ENCODE measurements around the gene TP53TG3D.
"Not testable (repeated sequence)": the region's sequence is repeated elsewhere in the genome, so short reads cannot be mapped to it uniquely, and the experiment has no call there.

TP53TG3D gene, protein sequence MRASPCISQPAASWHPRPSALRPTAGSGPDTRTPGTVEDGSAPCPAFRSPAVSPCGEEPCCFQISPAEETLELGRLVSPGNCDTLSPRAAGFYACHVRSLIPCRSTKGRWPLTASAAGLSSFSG

DNA sequence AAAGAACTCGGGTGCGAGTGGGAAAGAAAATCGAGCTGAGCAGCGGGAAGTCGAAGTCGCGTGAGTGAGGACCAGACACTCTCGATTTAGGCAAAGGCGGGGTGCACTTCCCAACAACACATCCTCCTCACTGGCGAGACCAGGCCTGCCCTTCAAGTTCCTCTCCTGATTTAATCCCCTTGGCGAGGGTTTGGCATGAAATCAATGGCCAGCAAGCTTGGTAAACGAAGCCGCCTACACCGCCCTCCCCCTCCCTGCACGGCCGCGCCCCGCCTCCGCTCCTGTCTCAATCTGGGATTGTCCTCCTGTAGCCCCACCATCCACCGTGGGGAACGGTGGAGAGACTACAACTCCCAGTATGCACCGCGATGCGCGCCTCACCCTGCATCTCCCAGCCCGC is at the start of gene TP53TG3D:
Gene TP53TG3D (plus strand): TSS at position 301 of the 400 bp plus-strand sequence. CDS start 68 bp downstream, at position 369.
- not testable (repeated sequence) for DNase-seq (ENCODE audit: low read depth, low spot score); H3K27ac ChIP-seq

GRCh38 chr16:32253507-32253906 is 421 bp downstream of the TP53TG3D start:
- DNase-seq (ENCODE audit: low read depth, low spot score); H3K27ac ChIP-seq: not testable (repeated sequence)

- not testable (repeated sequence) for H3K27ac ChIP-seq; DNase-seq (ENCODE audit: low read depth, low spot score)
Observed at GRCh38 chr16:32261526-32261925, 8.4 kb downstream of the TP53TG3D start.

DNA sequence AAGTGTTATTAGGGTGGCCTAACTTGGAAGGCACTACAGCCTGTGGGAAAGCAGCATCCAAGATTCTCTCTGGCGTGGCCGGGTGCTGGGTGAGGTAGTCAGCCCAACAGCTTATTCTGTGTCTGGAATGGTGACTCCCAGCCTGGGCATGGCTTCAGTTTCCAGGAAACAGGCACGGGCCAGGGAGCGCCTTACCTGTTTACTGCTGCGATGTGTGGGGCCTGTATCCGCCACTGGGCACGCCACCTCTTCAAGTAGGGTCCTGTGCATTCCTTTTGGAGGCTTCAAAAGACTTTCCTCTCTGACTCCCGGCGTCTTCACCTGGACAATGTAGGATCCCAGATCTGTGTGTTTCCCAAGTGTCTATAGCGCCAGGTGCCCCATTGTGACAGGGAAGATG is 10.5 kb downstream of the TP53TG3D start:
- not testable (repeated sequence) for DNase-seq (ENCODE audit: low read depth, low spot score); H3K27ac ChIP-seq

DNA sequence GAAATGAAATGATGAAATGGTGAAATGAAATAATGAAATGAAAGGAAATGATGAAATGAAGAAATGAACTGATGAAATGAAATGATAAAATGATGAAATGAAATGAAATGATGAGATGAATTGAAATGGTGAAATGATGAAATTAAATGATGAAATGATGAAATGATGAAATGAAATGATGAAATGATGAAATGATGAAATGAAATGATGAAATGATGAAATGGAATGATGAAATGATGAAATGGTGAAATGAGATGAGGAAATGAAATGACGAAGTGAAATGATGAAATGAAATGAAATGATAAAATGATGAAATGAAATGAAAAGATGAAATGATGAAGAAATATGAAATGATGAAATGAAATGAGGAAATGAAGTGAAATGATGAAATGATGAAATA is 28.8 kb downstream of the TP53TG3D start:
- not testable (repeated sequence) for H3K27ac ChIP-seq; DNase-seq (ENCODE audit: low read depth, low spot score)

DNA sequence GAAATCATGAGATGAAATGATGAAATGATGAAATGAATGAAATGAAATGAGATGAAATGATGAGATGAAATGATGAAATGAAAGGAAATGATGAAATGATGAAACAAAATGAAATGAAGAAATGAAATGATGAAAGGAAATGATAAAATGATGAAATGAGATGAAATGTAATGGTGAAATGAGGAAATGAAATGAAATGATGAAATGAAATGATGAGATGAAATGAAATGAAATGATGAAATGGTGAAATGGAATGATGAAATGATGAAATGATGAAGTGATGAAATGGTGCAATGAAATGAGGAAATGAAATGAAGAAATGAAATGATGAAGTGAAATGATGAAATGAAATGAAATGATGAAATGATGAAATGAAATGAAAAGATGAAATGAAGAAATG is 29.9 kb downstream of the TP53TG3D start:
- DNase-seq (ENCODE audit: low read depth, low spot score), result not testable (repeated sequence)

DNA sequence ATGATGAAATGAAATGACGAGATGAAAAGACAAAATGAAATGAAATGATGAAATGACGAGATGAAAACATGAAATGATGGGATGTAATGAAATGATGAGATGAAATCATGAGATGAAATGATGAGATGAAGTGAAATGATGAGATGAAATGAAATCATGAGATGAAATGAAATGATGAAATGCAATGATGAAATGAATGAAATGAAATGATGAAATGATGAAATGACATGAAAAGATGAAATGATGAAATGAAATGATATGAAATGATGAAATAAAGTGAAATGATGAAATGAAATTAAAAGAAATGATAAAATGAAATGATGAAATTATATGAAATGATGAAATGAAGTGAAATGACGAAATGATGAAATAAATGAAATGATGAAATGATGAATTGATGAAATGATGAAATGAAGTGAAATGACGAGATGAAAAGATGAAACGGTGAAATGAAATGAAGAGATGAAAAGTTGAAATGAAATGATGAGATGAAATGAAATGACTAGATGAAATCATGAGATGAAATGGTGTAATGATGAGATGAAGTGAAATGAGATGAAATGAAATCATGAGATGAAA is 30.9 kb downstream of the TP53TG3D start:
- not testable (repeated sequence) for DNase-seq (ENCODE audit: low read depth, low spot score); H3K27ac ChIP-seq

More for the DNA sequence above, 29.9 kb downstream of the TP53TG3D start:
- not testable (repeated sequence) for H3K27ac ChIP-seq

DNA sequence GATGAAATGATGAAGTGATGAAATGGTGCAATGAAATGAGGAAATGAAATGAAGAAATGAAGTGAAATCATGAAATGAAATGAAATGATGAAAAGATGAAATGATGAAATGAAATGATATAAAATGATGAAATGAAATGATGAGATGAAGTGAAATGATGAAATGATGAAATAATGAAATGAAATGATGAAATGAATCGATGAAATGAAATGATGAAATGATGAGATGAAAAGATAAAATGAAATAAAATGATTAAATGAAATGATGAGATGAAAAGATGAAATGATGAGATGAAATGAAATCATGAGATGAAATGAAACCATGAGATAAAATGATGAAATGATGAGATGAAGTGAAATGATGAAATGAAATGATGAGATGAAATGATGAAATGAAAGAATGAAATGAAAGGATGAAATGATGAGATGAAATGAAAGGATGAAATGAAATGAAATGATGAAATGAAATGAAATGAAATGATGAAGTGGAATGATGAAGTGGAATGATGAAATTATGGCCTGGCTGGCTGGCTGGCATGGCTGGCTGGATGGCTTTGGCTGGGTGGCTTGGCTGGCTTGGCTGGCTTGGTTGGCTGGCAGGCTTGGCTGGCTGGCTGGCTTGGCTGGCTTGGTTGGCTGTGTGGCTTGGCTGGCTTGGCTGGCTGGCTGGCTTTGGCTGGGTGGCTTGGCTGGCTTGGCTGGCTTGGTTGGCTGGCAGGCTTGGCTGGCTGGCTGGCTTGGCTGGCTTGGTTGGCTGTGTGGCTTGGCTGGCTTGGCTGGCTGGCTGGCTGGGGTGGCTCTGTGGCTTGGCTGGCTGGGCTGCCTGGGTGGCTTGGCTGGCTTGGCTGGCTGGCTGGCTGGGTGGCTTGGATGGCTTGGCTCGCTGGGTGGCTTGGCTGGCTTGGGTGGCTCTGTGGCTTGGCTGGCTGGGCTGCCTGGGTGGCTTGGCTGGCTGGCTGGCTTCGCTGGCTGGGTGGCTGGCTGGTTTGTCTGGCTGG is 32.0 kb downstream of the TP53TG3D start:
- not testable (repeated sequence) for DNase-seq (ENCODE audit: low read depth, low spot score); H3K27ac ChIP-seq

- H3K27ac ChIP-seq; DNase-seq (ENCODE audit: low read depth, low spot score): not testable (repeated sequence)
Observed at GRCh38 chr16:32286193-32286592, 33.1 kb downstream of the TP53TG3D start.

GRCh38 chr16:32287743-32288142 is 34.7 kb downstream of the TP53TG3D start:
- not testable (repeated sequence) for DNase-seq (ENCODE audit: low read depth, low spot score); H3K27ac ChIP-seq

DNA sequence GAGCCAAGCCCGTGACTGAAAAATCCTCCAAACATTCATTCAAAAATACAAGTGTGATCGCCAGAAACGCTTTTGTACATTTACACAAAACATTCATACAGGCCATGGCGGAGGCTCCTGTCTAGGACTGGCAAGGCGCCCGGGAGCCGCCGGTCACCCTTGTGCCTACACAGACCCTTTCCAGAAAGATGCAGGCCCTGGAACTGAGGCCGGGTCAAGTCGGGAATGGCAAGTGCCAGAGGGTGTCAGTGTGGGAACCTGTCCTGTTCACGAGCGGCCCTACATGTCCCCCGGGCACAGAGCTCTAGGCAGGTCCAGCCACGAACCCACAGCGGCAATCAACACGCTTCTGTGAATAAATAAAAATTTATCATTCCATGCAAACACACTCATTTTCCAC is 36.1 kb downstream of the TP53TG3D start:
- H3K27ac ChIP-seq; DNase-seq (ENCODE audit: low read depth, low spot score): not testable (repeated sequence)

DNA sequence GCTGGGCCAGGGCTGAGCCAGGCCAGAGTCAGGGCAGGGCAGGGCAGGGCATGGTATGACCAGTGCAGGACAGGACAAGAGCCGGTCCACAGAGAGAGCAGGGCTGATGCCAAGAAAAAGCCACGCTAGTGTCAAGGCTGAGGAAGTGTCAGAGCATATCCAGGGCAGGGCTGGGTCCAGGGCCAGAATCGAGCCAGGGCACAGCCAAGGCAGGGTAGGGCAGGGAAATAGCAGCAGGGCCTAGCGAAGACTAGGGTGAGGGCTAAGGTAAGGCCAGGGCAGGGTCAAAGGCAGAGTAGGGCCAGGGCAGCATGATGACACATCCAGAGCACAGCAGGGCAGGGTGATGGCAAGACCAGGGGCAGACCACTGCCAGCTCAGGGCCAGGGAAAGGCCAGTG is 49.7 kb downstream of the TP53TG3D start:
- H3K27ac ChIP-seq; DNase-seq (ENCODE audit: low read depth, low spot score): not testable (repeated sequence)
